ENCODE data around the gene UNC5A. TPM values are rescaled to one million over a fixed set of nuclear protein-coding genes. Genes with fewer than 3 reads are reported as not detected.

UNC5A gene
- total RNA-seq, 6 experiments from 2014 or later, result not detected

- Histone ChIP-seq H3K4me1 (no peaks in the 10 kb centered on the region), H3K9me3 (no peaks in the 10 kb centered on the region), H3K4me3 (no peak overlapping the region), H3K36me3 (no peaks in the 10 kb centered on the region), H3K27ac (no peak overlapping the region), H3K27me3 (no peaks in the 10 kb centered on the region)
- intact Hi-C loops (cut with DNase I), result no loop called here
- WGBS (ENCODE audit: insufficient coverage, low coverage, low lambda C conversion rate, missing lambda C conversion rate), result 37% methylated on average over 5 of the region's 11 CpGs
- TF ChIP-seq CTCF (IDR thresholded peaks at IDR 0.05) (no peak), POLR2A (IDR thresholded peaks at IDR 0.05) (no peak)
- ATAC-seq (no peak), DNase-seq (no peak)
Measured at GRCh38 chr5:176860381-176860780, 50.0 kb downstream of the UNC5A start.

- H3K4me3 ChIP-seq, result no peak overlapping the region
- no peak for TF ChIP-seq POLR2A (IDR thresholded peaks at IDR 0.05)
- no peak for TF ChIP-seq CTCF (IDR thresholded peaks at IDR 0.05)
- no CpG with 5 or more reads among the region's 11 CpGs for WGBS (ENCODE audit: insufficient coverage, low coverage, low lambda C conversion rate, missing lambda C conversion rate)
- DNase-seq, result no peak
- H3K9me3 ChIP-seq, result no peaks in the 10 kb centered on the region
- ATAC-seq, result no peak
- intact Hi-C loops (cut with DNase I), result no loop called here
- H3K36me3 ChIP-seq, result no peaks in the 10 kb centered on the region
- no peaks in the 10 kb centered on the region for H3K4me1 ChIP-seq
- H3K27ac ChIP-seq, result no peak overlapping the region
- no peaks in the 10 kb centered on the region for H3K27me3 ChIP-seq
Measured at GRCh38 chr5:176861276-176861675, 50.9 kb downstream of the UNC5A start.

- Histone ChIP-seq H3K27ac (no peak overlapping the region), H3K4me1 (no peaks in the 10 kb centered on the region), H3K9me3 (no peaks in the 10 kb centered on the region), H3K27me3 (no peaks in the 10 kb centered on the region), H3K4me3 (no peak overlapping the region), H3K36me3 (no peaks in the 10 kb centered on the region)
- no peak for ATAC-seq
- no peak for DNase-seq
- intact Hi-C loops (cut with DNase I), result no loop called here
- TF ChIP-seq POLR2A (IDR thresholded peaks at IDR 0.05) (no peak), CTCF (IDR thresholded peaks at IDR 0.05) (no peak)
- 42% methylated on average over 9 of the region's 28 CpGs for WGBS (ENCODE audit: insufficient coverage, low coverage, low lambda C conversion rate, missing lambda C conversion rate)
Measured at GRCh38 chr5:176862330-176862995, 52.1 kb downstream of the UNC5A start.

- Histone ChIP-seq H3K9me3 (no peaks in the 10 kb centered on the region), H3K4me3 (no peak overlapping the region), H3K27me3 (no peaks in the 10 kb centered on the region), H3K27ac (no peak overlapping the region), H3K36me3 (no peaks in the 10 kb centered on the region), H3K4me1 (no peaks in the 10 kb centered on the region)
- TF ChIP-seq CTCF (IDR thresholded peaks at IDR 0.05), result no peak
- no peak for TF ChIP-seq POLR2A (IDR thresholded peaks at IDR 0.05)
- 7% methylated on average over 8 of the region's 15 CpGs for WGBS (ENCODE audit: insufficient coverage, low coverage, low lambda C conversion rate, missing lambda C conversion rate)
- intact Hi-C loops (cut with DNase I), result no loop called here
- ATAC-seq (no peak), DNase-seq (no peak)
Measured at GRCh38 chr5:176863041-176863764, 52.8 kb downstream of the UNC5A start.
